GM06990 (cell line): ENCODE data around the gene GMPR.

Source experiments
- DNase-seq: peaks from one replicate; pipeline ENCODE4 v3.0.0-alpha.2; 2011; ENCODE audit not compliant: insufficient read length; ENCODE audit errors: extremely low read depth
- H3K27me3 ChIP-seq: replicated peaks from 2 replicates; pipeline ENCODE4 v1.6.0; 2011; ENCODE audit warnings: low read length; ENCODE audit not compliant: control insufficient read depth, insufficient read depth
- H3K36me3 ChIP-seq: 2 replicates; pipeline ENCODE4 v1.5.1; 2011; ENCODE audit warnings: low read length; ENCODE audit not compliant: control insufficient read depth, insufficient read depth
- H3K4me3 ChIP-seq: replicated peaks from 2 replicates; pipeline ENCODE4 v1.5.1; 2011; ENCODE audit warnings: low read depth, mild to moderate bottlenecking, control low read depth, low read length
- CTCF ChIP-seq: IDR thresholded peaks from 2 replicates; pipeline ENCODE4 v1.5.1; 2011; ENCODE audit warnings: low read length, control low read depth, mild to moderate bottlenecking, inconsistent platforms; ENCODE audit not compliant: insufficient read depth, poor library complexity, severe bottlenecking

GMPR gene

GRCh38 chr6:16285467-16286150, 47.2 kb downstream of the GMPR start:
- no peak overlapping the region for H3K4me3 ChIP-seq
- no peaks in the 10 kb centered on the region for H3K36me3 ChIP-seq
- no peak for DNase-seq
- no peaks in the 10 kb centered on the region for H3K27me3 ChIP-seq
- TF ChIP-seq CTCF: no peak

- peak; percentile 98 for TF ChIP-seq CTCF
- no peaks in the 10 kb centered on the region for H3K27me3 ChIP-seq
- H3K4me3 ChIP-seq: no peak overlapping the region
- DNase-seq: peak; percentile 40
- no peaks in the 10 kb centered on the region for H3K36me3 ChIP-seq
Observed at GRCh38 chr6:16286151-16286522, 47.8 kb downstream of the GMPR start.

DNA sequence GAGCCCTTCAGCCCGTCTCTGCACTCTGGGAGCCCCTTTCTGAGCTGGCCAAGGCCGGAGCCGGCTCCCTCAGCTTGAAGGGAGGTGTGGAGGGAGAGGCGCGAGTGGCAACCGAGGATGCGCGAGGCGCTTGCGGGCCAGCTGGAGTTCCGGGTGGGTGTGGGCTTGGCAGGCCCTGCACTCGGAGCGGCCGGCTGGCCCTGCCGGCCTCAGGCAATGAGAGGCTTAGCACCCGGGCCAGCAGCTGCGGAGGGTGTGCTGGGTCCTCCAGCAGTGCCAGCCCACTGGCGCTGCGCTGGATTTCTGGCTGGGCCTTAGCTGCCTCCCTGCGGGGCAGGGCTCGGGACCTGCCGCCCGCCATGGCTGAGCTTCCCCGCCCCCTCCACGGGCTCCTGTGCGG, 49.8 kb downstream of the GMPR start:
- TF ChIP-seq CTCF: no peak
- DNase-seq: no peak
- no peaks in the 10 kb centered on the region for H3K27me3 ChIP-seq
- H3K4me3 ChIP-seq: no peak overlapping the region
- H3K36me3 ChIP-seq: no peaks in the 10 kb centered on the region

DNA sequence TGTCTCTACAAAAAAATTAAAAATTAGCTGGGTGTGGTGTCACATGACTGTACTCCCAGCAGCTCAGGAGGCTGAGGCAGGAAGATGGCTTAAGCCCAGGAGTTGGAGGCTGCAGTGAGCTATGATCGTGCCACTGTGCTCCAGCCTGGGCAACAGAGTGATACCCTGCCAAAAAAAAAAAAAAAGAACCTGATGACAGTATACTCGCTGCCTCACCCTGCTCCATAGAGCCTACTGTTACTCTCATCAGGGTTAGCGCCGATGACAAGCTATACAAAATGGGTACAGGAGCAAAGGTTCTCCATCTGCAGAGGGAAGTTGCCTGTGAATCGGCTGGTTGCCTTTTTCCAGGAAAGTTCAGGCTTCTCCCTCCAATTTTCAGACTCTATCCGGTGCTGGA, 53.4 kb downstream of the GMPR start:
- Histone ChIP-seq H3K36me3 (no peaks in the 10 kb centered on the region), H3K27me3 (no peaks in the 10 kb centered on the region), H3K4me3 (no peak overlapping the region)
- DNase-seq: no peak
- no peak for TF ChIP-seq CTCF

GRCh38 chr6:16292432-16292831, 54.0 kb downstream of the GMPR start:
- TF ChIP-seq CTCF: no peak
- H3K27me3 ChIP-seq: no peaks in the 10 kb centered on the region
- DNase-seq: no peak
- H3K4me3 ChIP-seq: no peak overlapping the region
- H3K36me3 ChIP-seq: no peaks in the 10 kb centered on the region

- H3K27me3 ChIP-seq: no peaks in the 10 kb centered on the region
- H3K36me3 ChIP-seq: no peaks in the 10 kb centered on the region
- TF ChIP-seq CTCF: no peak
- no peak for DNase-seq
- H3K4me3 ChIP-seq: no peak overlapping the region
Observed at GRCh38 chr6:16292942-16293341, 54.6 kb downstream of the GMPR start.
